GM19025 (cell line): ENCODE data around the gene PARVB.

Experiments
- ATAC-seq: cut with Tn5 transposase; IDR thresholded peaks from one replicate; pipeline ENCODE4 v1.9.1; 2021; ENCODE audit warnings: mild to moderate bottlenecking, low read depth, moderate library complexity; ENCODE audit not compliant: unreplicated experiment

Gene PARVB

DNA sequence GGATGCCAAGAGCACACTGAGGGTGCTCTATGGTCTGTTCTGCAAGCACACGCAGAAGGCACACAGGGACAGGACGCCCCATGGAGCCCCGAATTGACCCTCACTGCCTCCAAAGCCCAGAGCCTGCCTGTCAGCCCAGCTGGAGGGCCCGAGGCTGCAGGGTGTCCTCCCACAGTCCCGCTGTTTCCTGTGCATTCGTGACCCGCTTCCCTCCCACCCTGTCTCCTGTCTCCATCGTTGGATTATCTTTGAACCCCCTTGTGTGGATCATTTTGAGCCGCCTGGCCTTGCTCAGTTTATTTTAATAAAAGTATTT, 182.2 kb downstream of the PARVB start:
- ATAC-seq, result no peak

DNA sequence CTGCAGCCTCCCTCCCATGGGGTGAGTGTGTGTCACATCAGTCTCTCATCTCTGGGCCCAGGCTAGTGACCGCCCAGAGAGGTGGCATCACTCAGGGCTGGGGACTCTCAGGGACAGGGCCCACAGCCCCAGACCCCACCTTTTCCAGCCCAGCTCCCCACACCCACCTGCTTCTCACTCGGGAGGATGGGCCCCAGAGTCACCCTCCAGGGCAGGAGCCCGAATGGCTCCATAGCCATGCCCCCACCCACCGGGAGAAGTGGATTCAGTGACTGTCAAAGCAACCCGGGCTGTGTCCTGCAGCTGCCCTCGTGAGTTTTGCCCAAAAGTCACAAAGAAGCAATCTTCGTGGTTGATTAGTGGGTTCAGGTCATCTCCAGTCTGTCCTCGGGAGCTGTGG, 182.6 kb downstream of the PARVB start:
- ATAC-seq, result no peak

DNA sequence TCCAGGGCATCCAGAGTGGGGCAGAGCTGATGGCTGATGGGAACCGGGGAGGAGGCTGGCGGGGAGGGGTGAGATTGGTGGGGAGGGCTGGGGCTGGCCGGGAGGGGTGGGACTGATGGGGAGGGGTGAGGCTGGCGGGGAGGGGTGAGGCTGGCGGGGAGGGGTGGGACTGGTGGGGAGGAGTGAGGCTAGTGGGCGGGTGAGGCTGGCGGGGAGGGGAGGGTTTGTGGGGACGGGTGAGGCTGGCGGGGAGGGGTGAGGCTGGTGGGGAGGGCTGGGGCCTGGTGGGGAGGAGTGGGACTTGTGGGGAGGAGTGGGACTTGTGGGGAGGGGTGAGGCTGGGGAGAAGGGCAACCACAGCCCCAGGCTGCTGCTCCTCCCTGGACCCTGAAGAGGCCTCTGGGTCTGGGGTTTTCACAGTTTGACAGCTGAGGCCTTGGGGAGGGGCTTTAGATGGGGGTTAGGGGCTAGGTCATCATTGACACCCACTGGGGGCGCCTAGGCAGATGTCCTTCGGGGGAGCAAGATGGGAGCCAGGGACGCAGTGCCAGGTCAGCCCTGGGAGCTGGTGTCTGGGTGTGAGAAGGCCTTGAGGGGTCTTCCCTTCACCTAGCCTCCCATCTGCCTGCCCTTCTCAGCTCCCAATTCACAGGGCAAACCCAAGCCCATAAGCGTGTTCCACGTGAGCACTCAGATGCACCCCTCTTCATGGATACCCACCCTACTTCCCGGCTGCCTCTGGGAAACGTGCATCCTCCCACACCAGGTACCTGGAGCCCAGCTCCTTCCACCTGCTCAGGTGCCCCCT, 183.3 kb downstream of the PARVB start:
- ATAC-seq, result no peak

DNA sequence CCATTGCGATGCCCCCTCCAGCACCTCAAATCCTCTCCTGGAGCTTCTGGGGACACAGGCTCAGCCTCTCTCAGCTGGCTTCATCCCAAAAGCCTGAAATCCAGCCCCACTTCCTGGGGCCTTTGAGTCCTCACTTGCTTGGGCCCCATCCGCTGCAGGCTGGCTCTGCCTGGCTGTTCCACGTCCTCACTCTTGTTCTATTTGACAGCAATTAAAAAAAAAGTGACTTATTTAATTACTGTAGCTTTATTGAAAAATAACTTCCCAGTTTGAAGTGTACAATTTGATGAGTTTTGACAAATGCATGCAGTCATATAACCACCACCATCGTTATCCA, 183.8 kb downstream of the PARVB start:
- no peak for ATAC-seq

DNA sequence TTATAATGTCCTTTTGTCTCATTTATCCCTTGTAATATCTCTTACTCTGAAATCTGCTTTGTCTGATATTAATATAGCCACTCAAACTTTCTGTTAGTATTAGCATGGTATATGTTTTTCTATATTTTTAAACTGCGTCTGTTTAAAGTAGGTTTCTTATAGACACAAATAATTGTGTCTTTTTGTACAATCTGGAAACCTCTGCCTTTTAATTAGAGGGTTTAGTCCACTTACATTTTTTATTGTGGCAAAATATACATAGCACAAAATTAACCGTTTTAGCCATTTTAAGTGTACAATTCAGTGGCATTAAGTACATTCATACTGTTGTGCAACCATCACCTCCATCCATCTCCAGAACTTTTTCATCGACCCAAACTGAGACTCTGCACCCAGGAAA, 185.2 kb downstream of the PARVB start:
- no peak for ATAC-seq

DNA sequence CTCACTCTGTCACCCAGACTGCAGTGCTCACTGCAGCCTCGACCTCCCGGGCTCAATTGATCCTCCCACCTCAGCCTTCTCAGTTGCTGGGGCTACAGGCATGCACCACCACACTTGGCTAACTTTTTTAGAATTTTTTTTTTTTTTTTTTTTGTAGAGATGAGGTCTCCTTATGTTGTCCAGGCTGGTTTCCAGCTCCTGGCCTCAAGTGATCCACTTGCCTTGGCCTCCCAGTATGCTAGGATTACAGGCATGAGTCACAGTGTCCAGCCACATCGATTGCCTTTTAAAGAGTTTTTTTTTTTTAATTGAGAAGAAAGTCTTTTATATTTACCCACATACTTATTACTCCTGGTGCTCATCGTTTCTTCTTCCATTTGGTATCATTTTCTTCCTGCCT, 186.6 kb downstream of the PARVB start:
- no peak for ATAC-seq

DNA sequence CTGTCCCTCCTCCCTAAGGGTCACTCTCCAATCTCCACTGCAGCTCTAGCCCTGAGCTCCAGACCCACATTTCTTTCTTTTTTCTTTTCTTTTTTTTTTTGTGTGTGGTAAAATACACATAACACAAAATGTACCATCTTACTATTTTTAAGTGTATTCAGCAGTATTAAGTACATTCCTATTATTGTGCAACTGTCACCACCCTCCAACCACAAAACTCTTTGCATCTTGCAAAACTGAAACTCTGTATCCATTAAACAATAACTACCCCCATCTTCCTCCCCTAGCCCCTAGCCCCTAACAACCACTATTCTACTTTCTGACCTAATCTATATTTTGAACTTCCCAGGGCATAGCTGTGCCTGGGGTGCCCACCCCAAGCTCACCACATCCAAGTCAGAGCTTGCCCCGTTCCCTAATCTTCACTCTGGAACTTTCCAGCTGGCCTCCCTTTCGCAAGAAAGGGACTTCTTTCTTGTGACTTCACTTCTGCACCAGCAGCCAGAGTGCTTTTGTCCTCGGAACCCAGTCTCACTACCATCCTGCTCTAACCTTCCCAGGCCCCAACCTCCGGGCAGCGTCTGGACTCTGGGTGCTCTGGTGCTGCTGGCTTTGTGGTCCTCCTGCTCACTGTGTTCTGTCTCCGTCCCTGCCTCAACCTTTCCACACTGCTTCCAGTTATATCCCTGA, 187.3 kb downstream of the PARVB start:
- no peak for ATAC-seq

DNA sequence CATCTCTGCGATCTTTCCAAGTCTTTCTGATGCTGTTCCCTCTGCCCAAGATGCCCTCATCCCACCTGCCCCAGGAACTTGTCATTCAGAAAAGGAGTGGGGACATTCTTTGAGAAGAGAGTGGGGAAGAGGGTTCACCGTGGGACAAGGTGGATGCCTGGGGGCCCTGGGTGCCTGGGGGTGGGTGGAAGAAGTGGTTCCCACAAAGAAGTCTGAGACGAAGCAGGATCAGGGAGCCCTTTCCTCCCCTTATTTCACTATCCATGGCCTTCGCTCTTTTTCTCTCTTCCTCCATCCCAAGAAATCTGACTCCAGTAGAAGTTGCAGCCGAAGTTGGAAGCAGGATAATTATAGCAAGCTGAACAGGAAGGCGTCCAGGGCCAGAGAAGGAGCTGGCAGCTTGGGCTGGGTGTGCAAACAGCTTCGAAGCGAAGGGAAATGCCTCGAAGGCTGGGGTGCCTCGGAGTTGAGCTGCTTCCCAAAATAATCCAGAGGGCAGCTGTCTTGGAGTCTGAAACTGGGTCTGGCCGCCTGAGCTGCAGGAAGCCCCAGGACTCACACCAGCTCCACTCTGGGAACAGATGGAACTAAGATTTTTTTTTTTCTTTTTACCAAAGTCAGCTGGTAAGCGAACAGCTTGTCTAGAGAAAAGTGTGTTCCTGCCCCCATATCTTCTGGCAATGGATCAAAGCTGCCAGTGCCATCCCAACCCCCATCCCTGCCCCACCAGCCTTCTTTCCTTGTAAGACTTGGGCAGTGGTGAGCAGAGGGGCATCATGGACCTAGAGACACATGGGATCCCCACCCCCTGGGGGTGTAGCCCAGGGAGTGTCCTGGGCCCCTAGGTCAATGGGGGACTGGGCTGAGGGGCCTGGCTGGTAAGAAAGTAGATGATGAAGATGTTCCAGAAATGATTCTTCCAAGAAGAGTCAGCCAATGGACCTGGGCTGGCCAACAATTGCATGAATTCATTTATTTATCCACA, 188.1 kb downstream of the PARVB start:
- ATAC-seq, result no peak

DNA sequence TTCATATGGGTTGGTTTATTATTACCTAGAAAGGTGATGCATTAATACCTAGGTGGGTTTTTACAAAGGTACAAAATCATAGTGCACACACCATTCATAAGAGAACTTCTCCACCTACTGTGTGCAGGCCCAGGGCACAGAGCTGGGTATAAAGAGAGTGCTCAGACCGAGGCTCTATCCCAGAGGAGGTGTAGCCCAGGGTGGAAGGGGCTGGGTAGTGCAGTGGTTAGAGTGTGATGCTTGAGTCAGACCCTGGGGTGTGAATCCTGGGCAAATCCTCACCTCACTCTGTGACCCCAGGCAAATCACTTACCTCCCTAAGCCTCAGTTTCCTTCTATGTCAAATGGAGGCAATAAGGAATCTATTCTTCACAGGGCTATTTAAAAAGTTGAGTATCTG, 188.8 kb downstream of the PARVB start:
- ATAC-seq, result no peak

DNA sequence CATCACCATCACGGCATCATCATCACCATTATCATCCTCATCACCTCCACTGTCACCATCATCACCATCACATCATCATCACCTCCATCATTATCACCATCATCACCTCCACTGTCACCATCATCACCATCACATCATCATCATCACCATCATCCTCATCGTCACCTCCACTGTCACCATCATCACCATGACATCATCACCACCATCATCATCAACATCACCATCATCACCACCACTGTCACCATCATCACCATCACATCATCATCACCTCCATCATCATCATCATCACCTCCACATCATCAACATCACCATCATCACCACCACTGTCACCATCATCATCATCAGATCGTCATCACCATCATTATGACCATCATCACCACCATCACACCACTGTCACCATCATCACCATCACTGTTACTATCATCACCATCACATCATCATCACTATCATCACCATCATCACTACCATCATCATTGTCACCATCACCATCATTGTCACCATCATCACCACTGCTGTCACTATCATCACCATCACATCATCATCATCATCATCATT, 189.5 kb downstream of the PARVB start:
- no peak for ATAC-seq

DNA sequence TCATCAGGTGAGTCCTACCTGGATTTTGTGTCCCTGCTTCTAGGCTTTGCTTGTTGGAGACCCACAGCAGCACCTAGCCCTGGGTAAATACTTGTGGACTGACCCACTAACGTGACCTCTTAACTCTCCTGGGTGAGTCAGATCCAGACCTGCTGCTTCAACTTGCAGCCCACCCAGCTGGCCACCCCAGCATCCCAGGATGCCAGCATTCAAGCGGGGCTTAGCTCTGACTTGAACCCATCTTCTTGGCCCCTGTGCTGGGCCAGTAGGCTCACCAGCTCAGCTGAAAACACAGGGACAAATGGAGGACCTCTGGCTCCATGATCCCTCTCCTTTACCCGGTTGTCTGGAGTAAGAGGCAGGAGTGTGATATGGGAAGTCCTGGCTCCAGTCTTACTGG, 190.1 kb downstream of the PARVB start:
- no peak for ATAC-seq

DNA sequence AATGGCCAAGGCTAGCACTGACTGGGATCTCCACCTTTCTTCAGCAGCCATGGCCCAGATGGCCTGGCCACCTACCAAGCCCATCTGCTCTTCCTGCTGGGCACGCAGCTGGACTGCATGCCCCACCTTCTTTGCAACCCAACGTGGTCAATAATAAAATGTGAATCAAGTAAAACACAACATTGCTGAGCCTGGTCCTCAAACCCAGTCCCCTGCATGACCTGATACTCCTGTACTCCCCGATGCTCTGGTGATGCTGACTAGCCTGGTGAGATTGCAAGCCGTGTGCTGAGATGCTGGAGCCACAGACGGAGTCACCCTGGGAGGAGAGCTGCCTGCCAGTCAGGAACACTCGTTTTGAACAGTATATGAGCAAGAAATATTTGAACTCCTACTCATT, 190.7 kb downstream of the PARVB start:
- no peak for ATAC-seq

DNA sequence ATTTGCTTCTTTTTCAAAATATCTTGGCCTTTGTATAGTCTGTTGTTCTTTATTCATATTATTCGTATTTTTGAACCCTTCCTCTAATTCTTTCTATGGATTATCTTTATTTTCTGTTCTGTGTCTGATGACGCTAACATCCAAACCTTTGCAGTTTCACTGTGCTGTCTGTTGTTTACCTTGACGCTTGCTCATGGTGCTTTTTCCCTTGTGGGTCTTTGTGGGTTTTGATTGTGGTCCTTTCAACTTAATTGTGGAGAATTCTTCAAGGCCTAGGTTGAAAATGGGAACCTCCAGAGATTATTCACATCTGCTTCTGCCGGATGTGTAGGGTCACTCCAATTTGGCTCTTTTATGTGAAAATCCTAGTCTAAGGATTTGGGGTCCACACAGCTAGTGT, 191.2 kb downstream of the PARVB start:
- ATAC-seq, result no peak

DNA sequence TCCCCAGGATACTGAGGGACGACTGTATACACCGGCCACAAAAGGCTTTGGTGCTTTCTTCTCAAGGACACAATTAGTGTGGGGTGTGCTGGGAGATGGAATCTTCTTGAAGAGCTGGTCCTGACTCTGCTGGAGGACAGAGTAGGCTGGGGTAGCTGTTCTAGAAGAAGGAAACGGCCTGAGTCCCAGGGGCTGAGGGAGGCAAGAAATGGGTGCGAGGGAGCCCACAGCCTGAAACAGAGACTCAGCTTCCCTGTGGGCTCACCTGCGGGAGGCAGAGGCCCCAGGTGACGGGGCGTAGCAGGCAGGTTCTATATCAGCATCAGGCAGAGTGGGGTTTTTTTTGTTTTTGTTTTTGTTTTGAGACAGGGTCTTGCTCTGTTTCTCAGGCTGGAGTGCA, 193.2 kb downstream of the PARVB start:
- ATAC-seq, result no peak

DNA sequence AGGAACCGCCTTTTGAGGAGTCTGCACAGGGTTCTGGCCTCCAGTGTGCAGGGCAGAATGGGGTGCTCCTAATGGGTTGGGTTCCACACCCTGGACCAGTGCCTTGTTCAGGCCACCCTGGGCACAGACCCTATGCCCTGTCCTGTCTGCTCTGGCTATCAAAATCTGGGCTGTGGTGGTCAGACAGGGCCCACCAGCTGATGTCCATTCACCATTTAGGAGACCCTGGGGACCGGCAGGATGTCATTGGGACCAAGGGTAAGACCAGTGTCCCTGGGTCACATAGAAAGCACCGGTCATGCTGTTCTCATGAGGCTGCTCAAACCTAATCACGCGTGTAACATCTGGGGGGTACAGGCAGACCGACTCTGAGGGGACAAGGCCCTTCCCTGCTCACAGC, 194.0 kb downstream of the PARVB start:
- ATAC-seq, result no peak

DNA sequence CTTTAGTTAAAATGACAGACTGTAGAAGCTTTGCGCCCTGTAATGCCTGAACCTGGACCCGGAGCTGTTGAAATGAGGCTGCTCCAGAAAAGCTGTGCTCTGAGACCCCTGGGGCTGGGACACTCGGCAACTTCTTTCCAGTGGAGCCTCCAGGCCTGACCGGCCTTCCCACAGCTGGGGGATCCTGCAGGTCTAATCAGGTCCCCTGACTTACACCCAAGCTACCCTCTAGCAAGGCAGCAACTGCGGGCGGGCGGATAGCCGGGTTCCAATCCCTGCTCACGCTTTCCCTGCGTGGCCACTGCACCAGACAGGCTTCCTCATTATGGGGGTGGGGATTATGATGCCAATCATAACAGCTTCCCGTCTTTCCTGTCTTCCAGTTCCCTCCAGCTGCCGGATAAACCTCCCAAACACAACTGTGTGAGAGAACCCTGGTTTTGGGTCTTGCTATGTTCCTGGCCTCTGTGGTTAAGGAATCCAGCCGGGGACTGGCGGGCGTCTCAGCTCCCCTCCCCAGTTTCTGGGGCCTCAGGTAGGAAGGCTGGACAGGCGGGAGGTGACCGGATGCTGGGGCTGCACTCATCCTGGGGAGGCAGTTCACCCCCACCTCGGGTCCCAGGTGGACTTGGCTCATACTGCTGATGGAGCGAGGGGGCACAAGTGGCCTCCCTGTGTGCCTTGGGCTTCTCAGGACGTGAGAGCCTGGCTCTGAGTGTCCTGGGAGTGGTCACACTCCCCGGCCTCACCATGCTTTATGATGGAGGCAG, 195.2 kb downstream of the PARVB start:
- ATAC-seq, result no peak

DNA sequence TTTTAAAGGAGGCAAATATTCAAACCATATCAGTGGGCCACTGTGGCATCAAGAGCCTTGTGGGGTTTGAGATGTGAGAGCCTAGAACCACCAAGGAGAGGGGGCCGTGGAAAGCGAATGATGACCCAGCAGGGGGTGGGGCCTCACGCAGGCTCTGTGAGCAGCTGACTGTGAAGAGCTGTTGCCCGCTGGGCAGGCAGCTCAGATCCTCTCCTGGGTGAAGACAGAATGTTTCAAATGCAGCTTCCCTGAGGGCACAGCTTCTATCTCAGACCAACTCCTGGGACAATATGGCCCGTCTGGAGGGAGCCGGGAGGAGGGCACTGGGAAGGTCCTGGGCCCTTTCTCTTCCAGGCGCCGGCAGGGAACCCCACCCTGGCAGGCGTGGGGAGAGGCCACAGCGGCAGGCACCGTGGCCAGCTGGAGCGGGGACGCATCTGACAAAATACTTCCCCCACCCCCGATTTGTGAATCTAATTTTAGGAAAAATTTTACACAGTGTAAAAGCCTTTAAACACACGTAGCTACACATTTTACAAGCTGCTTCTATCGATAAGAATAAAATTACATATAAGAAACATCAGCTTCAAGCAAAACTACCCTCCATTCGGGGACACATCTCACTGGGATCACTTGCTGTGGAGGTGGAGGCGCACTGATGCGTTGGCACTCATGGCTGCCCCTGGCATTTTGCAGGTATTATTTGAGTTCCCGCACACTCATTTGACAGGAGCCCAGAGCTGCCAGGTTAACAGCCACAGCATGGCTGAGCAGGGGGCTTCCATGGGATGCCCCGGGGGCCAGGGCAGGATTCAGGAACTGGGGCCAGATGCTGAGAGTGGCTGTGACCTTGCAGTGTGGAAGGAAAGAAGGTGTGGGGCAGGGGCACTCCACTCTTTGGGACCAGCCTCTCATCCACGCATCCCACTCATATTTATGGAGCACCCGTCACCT, 196.9 kb downstream of the PARVB start:
- ATAC-seq, result no peak

DNA sequence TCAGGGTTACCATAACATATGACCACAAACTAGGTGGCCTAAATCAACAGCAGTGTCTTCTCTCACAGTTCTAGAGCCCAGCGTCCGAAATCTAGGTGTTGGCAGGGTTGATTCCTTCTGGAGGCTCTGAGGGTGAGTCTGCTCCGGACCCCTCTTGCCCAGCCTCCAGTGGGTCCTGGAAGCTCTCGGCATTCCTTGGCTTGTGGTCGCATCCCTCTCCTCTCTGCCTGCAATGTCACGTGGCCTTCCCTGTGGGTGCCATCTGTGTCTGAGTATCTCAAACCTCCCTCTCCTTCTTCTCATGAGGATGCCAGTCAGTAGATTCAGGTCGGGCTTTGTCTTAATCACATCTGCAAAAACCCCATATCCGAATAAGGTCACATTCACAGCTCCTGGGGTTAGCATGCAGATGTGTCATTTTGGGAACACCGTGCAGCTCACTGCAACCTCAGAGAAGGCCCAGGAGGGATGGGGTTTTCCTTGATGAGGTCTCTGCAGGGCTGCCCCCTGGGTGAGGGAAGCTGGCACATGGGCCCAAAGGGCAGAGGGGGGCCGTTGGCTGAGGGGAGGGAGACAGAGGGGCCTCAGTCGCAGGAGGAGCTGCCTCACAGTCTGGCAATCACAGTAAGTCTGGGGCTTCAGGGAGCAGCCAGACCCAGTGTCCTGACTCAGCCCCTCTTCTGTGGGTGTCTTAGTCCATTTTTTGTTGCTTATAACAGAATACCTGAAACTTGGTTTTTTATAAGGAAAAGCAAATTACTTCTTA, 197.8 kb downstream of the PARVB start:
- ATAC-seq, result no peak
